HEK293 (cell line): Measurements from ENCODE around the gene ZNF446.

ENCODE experiments used
- ATF2 ChIP-seq: fragments of 450-650 bp; formaldehyde crosslinking; IDR thresholded peaks from 2 replicates; pipeline ENCODE4 v1.5.1; 2016; ENCODE audit warnings: missing biosample characterization, missing genetic modification characterization, low read depth
- CTCF ChIP-seq: fragments of 450-650 bp; formaldehyde crosslinking; IDR thresholded peaks from 2 replicates; pipeline ENCODE4 v1.5.1; 2016; ENCODE audit warnings: missing biosample characterization, missing genetic modification characterization
- FEZF1 ChIP-seq: fragments of 450-650 bp; formaldehyde crosslinking; IDR thresholded peaks from 2 replicates; pipeline ENCODE4 v1.5.1; 2016; ENCODE audit warnings: missing biosample characterization, missing genetic modification characterization
- GLI4 ChIP-seq: fragments of 450-650 bp; formaldehyde crosslinking; IDR thresholded peaks from 2 replicates; pipeline ENCODE4 v1.5.1; 2016; ENCODE audit warnings: missing biosample characterization, missing genetic modification characterization
- INSM2 ChIP-seq: fragments of 450-650 bp; formaldehyde crosslinking; IDR thresholded peaks from 2 replicates; pipeline ENCODE4 v1.5.1; 2016; ENCODE audit warnings: missing biosample characterization, missing genetic modification characterization
- REST ChIP-seq: fragments of 450-650 bp; formaldehyde crosslinking; IDR thresholded peaks from 2 replicates; pipeline ENCODE4 v1.5.1; 2016; ENCODE audit warnings: missing biosample characterization, missing genetic modification characterization
- WT1 ChIP-seq: fragments of 450-650 bp; formaldehyde crosslinking; IDR thresholded peaks from 2 replicates; pipeline ENCODE4 v1.5.1; 2016; ENCODE audit warnings: missing biosample characterization, missing genetic modification characterization
- ZFHX2 ChIP-seq: fragments of 450-650 bp; formaldehyde crosslinking; conservative IDR thresholded peaks from 2 replicates; pipeline ENCODE4 v1.5.1; 2016; ENCODE audit warnings: missing biosample characterization, missing genetic modification characterization
- ZFP37 ChIP-seq: fragments of 450-650 bp; formaldehyde crosslinking; IDR thresholded peaks from 2 replicates; pipeline ENCODE4 v1.5.1; 2016; ENCODE audit warnings: missing biosample characterization, missing genetic modification characterization
- ZNF174 ChIP-seq: fragments of 450-650 bp; formaldehyde crosslinking; IDR thresholded peaks from 2 replicates; pipeline ENCODE4 v1.5.0; 2017; ENCODE audit warnings: missing biosample characterization, mild to moderate bottlenecking, missing genetic modification characterization
- ZNF184 ChIP-seq: fragments of 450-650 bp; IDR thresholded peaks from 2 replicates; pipeline ENCODE4 v1.5.1; 2018; ENCODE audit warnings: missing biosample characterization, mild to moderate bottlenecking, missing genetic modification characterization
- ZNF248 ChIP-seq: fragments of 450-650 bp; formaldehyde crosslinking; IDR thresholded peaks from 2 replicates; pipeline ENCODE4 v1.5.1; 2017; ENCODE audit warnings: missing biosample characterization, missing genetic modification characterization
- ZNF37A ChIP-seq: fragments of 450-650 bp; IDR thresholded peaks from 2 replicates; pipeline ENCODE4 v1.5.1; 2018; ENCODE audit warnings: missing biosample characterization, missing genetic modification characterization
- ZNF404 ChIP-seq: fragments of 450-650 bp; formaldehyde crosslinking; IDR thresholded peaks from 2 replicates; pipeline ENCODE4 v1.5.1; 2017; ENCODE audit warnings: missing biosample characterization, missing genetic modification characterization
- ZNF473 ChIP-seq: fragments of 450-650 bp; formaldehyde crosslinking; IDR thresholded peaks from 2 replicates; pipeline ENCODE4 v1.5.1; 2017; ENCODE audit warnings: missing biosample characterization, missing genetic modification characterization
- ZNF501 ChIP-seq: fragments of 450-650 bp; formaldehyde crosslinking; IDR thresholded peaks from 2 replicates; pipeline ENCODE4 v1.5.1; 2016; ENCODE audit warnings: missing biosample characterization, missing genetic modification characterization
- ZNF555 ChIP-seq: fragments of 450-650 bp; formaldehyde crosslinking; conservative IDR thresholded peaks from 2 replicates; pipeline ENCODE4 v1.5.1; 2017; ENCODE audit warnings: missing biosample characterization, mild to moderate bottlenecking, missing genetic modification characterization, inconsistent platforms
- ZNF571 ChIP-seq: fragments of 450-650 bp; formaldehyde crosslinking; IDR thresholded peaks from 2 replicates; pipeline ENCODE4 v1.5.0; 2017; ENCODE audit warnings: missing biosample characterization, missing genetic modification characterization
- ZNF600 ChIP-seq: fragments of 450-650 bp; formaldehyde crosslinking; IDR thresholded peaks from 2 replicates; pipeline ENCODE4 v1.5.1; 2016; ENCODE audit warnings: missing biosample characterization, missing genetic modification characterization
- ZNF692 ChIP-seq: fragments of 450-650 bp; formaldehyde crosslinking; IDR thresholded peaks from 2 replicates; pipeline ENCODE4 v1.5.1; 2016; ENCODE audit warnings: missing biosample characterization, missing genetic modification characterization
- ZNF843 ChIP-seq: fragments of 450-650 bp; formaldehyde crosslinking; IDR thresholded peaks from 2 replicates; pipeline ENCODE4 v1.5.1; 2016; ENCODE audit warnings: missing biosample characterization, missing genetic modification characterization
- TF ChIP-seq, protein P1 (sequence below): fragments of 450-650 bp; formaldehyde crosslinking; IDR thresholded peaks from 2 replicates; pipeline ENCODE4 v1.5.1; 2016; ENCODE audit warnings: missing biosample characterization, missing genetic modification characterization
- TF ChIP-seq, protein P2 (sequence below): fragments of 450-650 bp; formaldehyde crosslinking; IDR thresholded peaks from 2 replicates; pipeline ENCODE4 v1.5.1; 2016; ENCODE audit warnings: missing biosample characterization, missing genetic modification characterization

The ZNF446 gene

DNA sequence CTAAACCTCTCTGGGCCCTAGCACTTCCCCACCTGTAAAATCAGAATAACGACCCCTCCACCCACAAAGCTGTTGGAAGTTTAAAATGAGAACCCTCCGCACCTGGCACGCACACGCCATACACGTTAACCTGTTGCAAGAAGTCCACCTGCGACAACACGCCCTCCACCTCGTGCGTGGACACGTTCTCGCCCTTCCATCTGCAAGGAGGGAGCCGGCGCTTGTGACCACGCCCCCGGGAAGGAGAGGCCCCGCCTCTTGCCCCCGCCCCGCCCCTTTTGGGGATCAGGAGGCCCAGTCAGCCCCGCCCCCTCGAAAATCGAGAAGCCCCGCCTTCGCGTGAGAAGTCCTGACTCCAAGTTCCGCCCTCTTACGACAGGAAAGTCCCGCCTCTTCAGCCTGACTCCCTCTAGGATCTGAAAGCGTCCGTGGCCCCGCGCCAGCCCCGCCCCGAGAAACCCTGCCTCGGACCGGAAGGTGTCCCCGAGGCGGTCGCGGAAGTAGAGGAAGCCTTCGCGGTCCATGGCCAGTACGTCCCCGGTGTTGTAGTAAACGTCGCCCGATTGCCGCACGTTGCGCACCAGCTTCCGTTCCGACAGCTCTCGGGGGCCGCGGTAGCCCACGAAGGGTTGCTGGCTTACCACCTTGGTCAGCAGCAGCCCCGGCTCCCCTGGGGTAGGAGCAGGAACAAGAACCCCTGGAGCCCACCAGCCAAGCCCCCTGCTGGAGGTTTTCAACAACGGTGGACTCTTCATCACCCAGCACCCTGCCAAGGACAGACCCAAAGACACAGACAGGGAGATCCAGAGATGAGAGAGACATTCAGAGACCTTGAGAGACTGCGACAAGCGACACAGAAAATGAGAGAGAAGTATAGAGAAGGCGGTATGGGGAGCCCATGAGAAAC, 23.1 kb downstream of the ZNF446 start (continued):
- TF ChIP-seq ATF2 (tag by site-specific recombination) (no peak), ZNF555 (tag by site-specific recombination) (no peak), REST (peak; percentile 79), ZNF184 (no peak), ZNF37A (tag by site-specific recombination) (no peak), CTCF (tag by site-specific recombination) (0 out of 2 replicates have a peak, but pooled peaks have one; percentile 24), ZNF843 (tag by site-specific recombination) (peak; percentile 55), ZNF473 (no peak), ZNF571 (no peak), ZFP37 (tag by site-specific recombination) (peak; percentile 66; the same call in 1 of the 2 replicates), INSM2 (tag by site-specific recombination) (no peak), ZNF501 (peak; percentile 47; the same call in 1 of the 2 replicates), ZNF692 (tag by site-specific recombination) (peak; percentile 78), ZNF174 (no peak), ZNF404 (no peak), FEZF1 (tag by site-specific recombination) (no peak), ZNF600 (tag by site-specific recombination) (no peak), WT1 (tag by site-specific recombination) (no peak), ZFHX2 (tag by site-specific recombination) (no peak), GLI4 (tag by site-specific recombination) (0 out of 2 replicates have a peak, but pooled peaks have one; percentile 66), ZNF248 (no peak)
- TF ChIP-seq, protein P1, sequence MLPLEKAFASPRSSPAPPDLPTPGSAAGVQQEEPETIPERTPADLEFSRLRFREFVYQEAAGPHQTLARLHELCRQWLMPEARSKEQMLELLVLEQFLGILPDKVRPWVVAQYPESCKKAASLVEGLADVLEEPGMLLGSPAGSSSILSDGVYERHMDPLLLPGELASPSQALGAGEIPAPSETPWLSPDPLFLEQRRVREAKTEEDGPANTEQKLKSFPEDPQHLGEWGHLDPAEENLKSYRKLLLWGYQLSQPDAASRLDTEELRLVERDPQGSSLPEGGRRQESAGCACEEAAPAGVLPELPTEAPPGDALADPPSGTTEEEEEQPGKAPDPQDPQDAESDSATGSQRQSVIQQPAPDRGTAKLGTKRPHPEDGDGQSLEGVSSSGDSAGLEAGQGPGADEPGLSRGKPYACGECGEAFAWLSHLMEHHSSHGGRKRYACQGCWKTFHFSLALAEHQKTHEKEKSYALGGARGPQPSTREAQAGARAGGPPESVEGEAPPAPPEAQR (tag by site-specific recombination), result no peak
- TF ChIP-seq, protein P2, sequence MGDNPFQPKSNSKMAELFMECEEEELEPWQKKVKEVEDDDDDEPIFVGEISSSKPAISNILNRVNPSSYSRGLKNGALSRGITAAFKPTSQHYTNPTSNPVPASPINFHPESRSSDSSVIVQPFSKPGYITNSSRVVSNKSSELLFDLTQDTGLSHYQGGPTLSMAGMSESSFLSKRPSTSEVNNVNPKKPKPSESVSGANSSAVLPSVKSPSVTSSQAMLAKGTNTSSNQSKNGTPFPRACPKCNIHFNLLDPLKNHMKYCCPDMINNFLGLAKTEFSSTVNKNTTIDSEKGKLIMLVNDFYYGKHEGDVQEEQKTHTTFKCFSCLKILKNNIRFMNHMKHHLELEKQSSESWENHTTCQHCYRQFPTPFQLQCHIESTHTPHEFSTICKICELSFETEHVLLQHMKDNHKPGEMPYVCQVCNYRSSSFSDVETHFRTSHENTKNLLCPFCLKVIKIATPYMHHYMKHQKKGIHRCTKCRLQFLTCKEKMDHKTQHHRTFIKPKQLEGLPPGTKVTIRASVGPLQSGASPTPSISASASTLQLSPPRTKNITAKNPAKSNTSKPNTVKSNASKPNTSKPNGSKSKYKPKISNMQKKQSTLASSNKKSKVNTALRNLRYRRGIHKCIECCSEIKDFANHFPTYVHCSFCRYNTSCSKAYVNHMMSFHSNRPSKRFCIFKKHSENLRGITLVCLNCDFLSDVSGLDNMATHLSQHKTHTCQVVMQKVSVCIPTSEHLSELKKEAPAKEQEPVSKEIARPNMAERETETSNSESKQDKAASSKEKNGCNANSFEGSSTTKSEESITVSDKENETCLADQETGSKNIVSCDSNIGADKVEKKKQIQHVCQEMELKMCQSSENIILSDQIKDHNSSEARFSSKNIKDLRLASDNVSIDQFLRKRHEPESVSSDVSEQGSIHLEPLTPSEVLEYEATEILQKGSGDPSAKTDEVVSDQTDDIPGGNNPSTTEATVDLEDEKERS (tag by site-specific recombination), result no peak
